Left cardiac atrium (tissue), 4 donors: ENCODE results near the gene COLEC11. TPM values are rescaled to one million over a fixed set of nuclear protein-coding genes. Genes with fewer than 3 reads are reported as not detected.
"Not testable (repeated sequence)": the region's sequence is repeated elsewhere in the genome, so short reads cannot be mapped to it uniquely, and the experiment has no call there.

Source experiments
- ATAC-seq, 2 donors: fragments of 200-7000 bp; cut with Tn5 transposase; one replicate each; pipeline ENCODE4 v1.9.1; 2020; ENCODE audit warnings: mild to moderate bottlenecking in 2 of 2, moderate library complexity in 2 of 2
- DNase-seq: peaks from one replicate; pipeline ENCODE4 v3.0.0-alpha.2; 2020
- intact Hi-C, 2 donors: fragments of 100-400 bp; cut with DNase I; formaldehyde crosslinking; loops; one replicate each; pipeline versions ENCODE4 v1.14.1 to v1.15.1; 2022 to 2023
- total RNA-seq, 2 donors: library from RNA; stranded (reverse); fragmentation: NEBNext Ultra II Directional; extraction: Animal tissue kit (Norgen Biotek cat#: 25700); gene quantifications; one replicate each; pipeline ENCODE4 v1.2.1, GENCODE V29; 2021
- donor health status: DM: no; HTN: yes; CAD: no.
- donor health status: DM: no; HTN: yes; CAD: no; lungs with severe emphysema.
- donor health status: DM: yes; HTN: yes; CAD: no.
- donor health status: Dilated cardiomyopathy.

COLEC11 gene
- total RNA-seq, 2 donors from 2014 or later: 3.3 to 25.0 TPM

- DNase-seq: no peak
- intact Hi-C loops: no loop called here
These were observed 37.1 kb downstream of the COLEC11 start for GRCh38 chr2:3631851-3632659.

GRCh38 chr2:3633089-3633981 lies 38.4 kb downstream of the COLEC11 start:
- intact Hi-C loops: no loop called here
- peak; percentile 20 to 45 for ATAC-seq
- DNase-seq: no peak

More at GRCh38 chr2:3631851-3632659, 37.1 kb downstream of the COLEC11 start:
- ATAC-seq: no peak

GRCh38 chr2:3633982-3634595 lies 39.2 kb downstream of the COLEC11 start:
- DNase-seq (no peak), ATAC-seq (no peak)
- intact Hi-C loops: no loop called here

- intact Hi-C loops: no loop called here
- ATAC-seq (no peak), DNase-seq (no peak)
These were observed 39.7 kb downstream of the COLEC11 start for GRCh38 chr2:3634596-3635121.

GRCh38 chr2:3635171-3635974 lies 40.5 kb downstream of the COLEC11 start:
- intact Hi-C loops: no loop called here
- DNase-seq (no peak), ATAC-seq (no peak)

GRCh38 chr2:3635975-3636327 lies 41.0 kb downstream of the COLEC11 start:
- ATAC-seq, DNase-seq, intact Hi-C loops: not testable (repeated sequence)

GRCh38 chr2:3636586-3637310 lies 41.8 kb downstream of the COLEC11 start:
- ATAC-seq (no peak), DNase-seq (no peak)
- intact Hi-C loops: no loop called here

GRCh38 chr2:3637311-3637675 lies 42.4 kb downstream of the COLEC11 start:
- intact Hi-C loops: no loop called here
- no peak for ATAC-seq
- no peak for DNase-seq

GRCh38 chr2:3637692-3638455 lies 43.0 kb downstream of the COLEC11 start:
- no peak for DNase-seq
- no peak for ATAC-seq
- intact Hi-C loops: no loop called here

- ATAC-seq (no peak), DNase-seq (no peak)
- intact Hi-C loops: no loop called here
These were observed 43.5 kb downstream of the COLEC11 start for GRCh38 chr2:3638456-3638810.

- intact Hi-C loops: no loop called here
- DNase-seq (no peak), ATAC-seq (no peak)
These were observed 44.2 kb downstream of the COLEC11 start for GRCh38 chr2:3639015-3639630.

GRCh38 chr2:3639653-3640052 lies 44.7 kb downstream of the COLEC11 start:
- ATAC-seq (no peak), DNase-seq (no peak)
- intact Hi-C loops: loop anchor here in 1 of 2 donors (10.0 kb wide), 1 partner anchor 45 kb away; the partner anchor contains the start of gene COLEC11

GRCh38 chr2:3641181-3641580 lies 46.3 kb downstream of the COLEC11 start:
- no peak for DNase-seq
- intact Hi-C loops: loop anchor here in 1 of 2 donors (10.0 kb wide), 1 partner anchor 46 kb away; the partner anchor contains the start of gene COLEC11

GRCh38 chr2:3641841-3642421 lies 47.0 kb downstream of the COLEC11 start:
- peak; percentile 11 for DNase-seq
- intact Hi-C loops: loop anchor here in 1 of 2 donors (10.0 kb wide), 1 partner anchor 47 kb away; the partner anchor contains the start of gene COLEC11
- ATAC-seq: no peak

More at GRCh38 chr2:3641181-3641580, 46.3 kb downstream of the COLEC11 start:
- ATAC-seq: no peak

GRCh38 chr2:3642521-3643215 lies 47.8 kb downstream of the COLEC11 start:
- intact Hi-C loops: loop anchor here in 1 of 2 donors (10.0 kb wide), 1 partner anchor 48 kb away; the partner anchor contains the start of gene COLEC11
- ATAC-seq: no peak

More at GRCh38 chr2:3642521-3643215, 47.8 kb downstream of the COLEC11 start:
- DNase-seq: no peak
